ENCODE results near the gene IQGAP2.

IQGAP2 gene

GRCh38 chr5:76397200-76397599 is 5.9 kb upstream of the IQGAP2 start (continued):
- TF ChIP-seq POU6F1 (CRISPR knock-in tag; IDR thresholded peaks at IDR 0.05; ENCODE audit: borderline replicate concordance, low read depth), result no peak
- TF ChIP-seq ZNF70 (CRISPR knock-in tag; IDR thresholded peaks at IDR 0.05), result no peak

- ATAC-seq, result no peak
- no peak for TF ChIP-seq ESRRG (CRISPR knock-in tag; IDR thresholded peaks at IDR 0.05)
- TF ChIP-seq TCF4 (CRISPR knock-in tag; IDR thresholded peaks at IDR 0.05; ENCODE audit: borderline replicate concordance), result no peak
- TF ChIP-seq BACH2 (CRISPR knock-in tag; IDR thresholded peaks at IDR 0.05; ENCODE audit: borderline replicate concordance), result no peak
- no peak for TF ChIP-seq CREB5 (CRISPR knock-in tag; IDR thresholded peaks at IDR 0.05; ENCODE audit: low read depth)
- no peak for TF ChIP-seq RARB (CRISPR knock-in tag; IDR thresholded peaks at IDR 0.05)
- no peak for TF ChIP-seq PATZ1 (CRISPR knock-in tag; IDR thresholded peaks at IDR 0.05; ENCODE audit: borderline replicate concordance)
- TF ChIP-seq TSHZ2 (CRISPR knock-in tag; IDR thresholded peaks at IDR 0.05), result no peak
- no peak for TF ChIP-seq POU6F1 (CRISPR knock-in tag; IDR thresholded peaks at IDR 0.05; ENCODE audit: borderline replicate concordance, low read depth)
- TF ChIP-seq ISL1 (CRISPR knock-in tag; IDR thresholded peaks at IDR 0.05), result no peak
- no peak for TF ChIP-seq ZNF8 (CRISPR knock-in tag; IDR thresholded peaks at IDR 0.05)
- no peak for TF ChIP-seq CSRNP3 (CRISPR knock-in tag; IDR thresholded peaks at IDR 0.05)
- TF ChIP-seq ZFP30 (CRISPR knock-in tag; IDR thresholded peaks at IDR 0.05), result no peak
- no peak for TF ChIP-seq ZNF70 (CRISPR knock-in tag; IDR thresholded peaks at IDR 0.05)
These were observed 3.8 kb upstream of the IQGAP2 start for GRCh38 chr5:76399268-76399667.

- ATAC-seq, result no peak
- TF ChIP-seq PPARA (CRISPR knock-in tag; IDR thresholded peaks at IDR 0.05; ENCODE audit: borderline replicate concordance) (no peak), ZNF8 (CRISPR knock-in tag; IDR thresholded peaks at IDR 0.05) (no peak), PATZ1 (CRISPR knock-in tag; IDR thresholded peaks at IDR 0.05; ENCODE audit: borderline replicate concordance) (no peak), TOX (CRISPR knock-in tag; IDR thresholded peaks at IDR 0.05; ENCODE audit: borderline replicate concordance) (no peak), POU6F1 (CRISPR knock-in tag; IDR thresholded peaks at IDR 0.05; ENCODE audit: borderline replicate concordance, low read depth) (no peak), TCF4 (CRISPR knock-in tag; IDR thresholded peaks at IDR 0.05; ENCODE audit: borderline replicate concordance) (no peak), ARNTL (CRISPR knock-in tag; IDR thresholded peaks at IDR 0.05; ENCODE audit: borderline replicate concordance, low read depth) (no peak), ISL1 (CRISPR knock-in tag; IDR thresholded peaks at IDR 0.05) (no peak), ZNF565 (CRISPR knock-in tag; conservative IDR thresholded peaks at IDR 0.05; ENCODE audit: low read depth) (no peak), GLIS3 (CRISPR knock-in tag; IDR thresholded peaks at IDR 0.05) (no peak), CSDC2 (CRISPR knock-in tag; IDR thresholded peaks at IDR 0.05) (no peak), ZNF70 (CRISPR knock-in tag; IDR thresholded peaks at IDR 0.05) (no peak), CREB5 (CRISPR knock-in tag; IDR thresholded peaks at IDR 0.05; ENCODE audit: low read depth) (no peak), OSR1 (CRISPR knock-in tag; IDR thresholded peaks at IDR 0.05) (no peak), BACH2 (CRISPR knock-in tag; IDR thresholded peaks at IDR 0.05; ENCODE audit: borderline replicate concordance) (no peak)
These were observed 2.6 kb upstream of the IQGAP2 start for GRCh38 chr5:76400466-76400865.

Data from SK-N-SH treated with all-trans-retinoic acid at 6 μM for 48 hours (cell line).